ENCODE results near the gene KCNMB4. TPM values are rescaled to one million over a fixed set of nuclear protein-coding genes. Genes with fewer than 3 reads are reported as not detected.
A peak's percentile ranks its signal among the peaks of the same experiment; 100 is the strongest.
"Not testable (repeated sequence)": the region's sequence is repeated elsewhere in the genome, so short reads cannot be mapped to it uniquely, and the experiment has no call there.

Gene KCNMB4
- total and polyA plus RNA-seq, 3 experiments from 2014 or later: 0.31 to 0.70 (median 0.46) TPM

DNA sequence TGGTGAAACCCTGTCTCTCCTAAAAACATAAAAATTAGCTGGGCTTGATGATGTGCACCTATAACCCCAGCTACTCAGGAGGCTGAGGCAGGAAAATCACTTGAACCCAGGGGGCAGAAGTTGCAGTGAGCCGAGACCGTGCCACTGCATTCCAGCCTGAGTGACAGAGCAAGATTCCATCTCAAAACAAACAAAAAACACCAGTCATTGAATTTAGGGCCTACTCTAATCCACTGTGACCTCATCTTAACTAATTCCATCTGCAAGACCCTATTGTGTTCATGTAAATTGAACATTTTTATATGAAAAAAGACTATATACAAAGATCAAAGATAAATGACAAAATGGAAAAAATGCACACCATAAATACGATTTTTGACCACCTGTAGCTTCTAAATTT is 17.8 kb downstream of the KCNMB4 start:
- ChIA-PET POLR2A (no interaction called here), CTCF (no interaction called here)
- DNase-seq: no peak
- H3K4me3 ChIP-seq (ENCODE audit: low read length): no peak overlapping the region
- H3K27ac ChIP-seq (ENCODE audit: low read depth, low read length): no peak overlapping the region
- no peak overlapping the region for H3K4me3 Mint-ChIP-seq
- no peaks in the 10 kb centered on the region for H3K4me1 ChIP-seq (ENCODE audit: insufficient read depth, low read length)
- no peaks in the 10 kb centered on the region for H3K27me3 Mint-ChIP-seq
- no peak overlapping the region for H3K27ac Mint-ChIP-seq
- no peaks in the 10 kb centered on the region for H3K9me3 ChIP-seq (ENCODE audit: low read length)
- H3K9me3 Mint-ChIP-seq: peaks cover 0 to 2% (median 0%) of the 10 kb centered on the region in 5 donors
- H3K4me1 Mint-ChIP-seq: no peaks in the 10 kb centered on the region
- H3K36me3 ChIP-seq (ENCODE audit: insufficient read depth, low read length): no peaks in the 10 kb centered on the region
- peaks cover 0 to 20% (median 0%) of the 10 kb centered on the region in 3 donors for H3K36me3 Mint-ChIP-seq
- no peaks in the 10 kb centered on the region for H3K27me3 ChIP-seq (ENCODE audit: insufficient read depth, low read length, poor library complexity, severe bottlenecking)

DNA sequence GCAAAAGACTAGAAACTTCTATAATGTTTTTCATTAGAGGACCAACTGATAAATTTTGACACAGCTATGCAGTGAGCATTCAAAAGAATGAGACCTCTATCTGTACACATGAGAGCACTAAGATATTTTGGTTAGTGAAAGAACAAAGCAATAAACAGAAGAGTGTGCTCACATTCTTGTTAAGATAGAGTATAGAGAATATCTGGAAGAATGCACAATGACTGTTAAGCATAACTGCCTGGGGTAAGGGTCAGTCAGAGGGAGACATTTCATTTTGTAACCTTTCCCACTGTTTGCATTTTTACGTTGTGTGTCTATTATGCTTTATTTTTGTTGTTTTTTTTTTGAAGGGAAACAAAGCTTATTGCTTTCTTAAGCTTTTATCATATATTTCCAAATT is 20.7 kb downstream of the KCNMB4 start:
- Mint-ChIP-seq H3K4me3 (no peak overlapping the region), H3K9me3 (peaks cover 0 to 5% (median 2%) of the 10 kb centered on the region in 5 donors), H3K27me3 (no peaks in the 10 kb centered on the region), H3K4me1 (no peaks in the 10 kb centered on the region), H3K36me3 (peaks cover 0 to 16% (median 1%) of the 10 kb centered on the region in 3 donors), H3K27ac (no peak overlapping the region)
- Histone ChIP-seq H3K4me1 (ENCODE audit: insufficient read depth, low read length) (no peaks in the 10 kb centered on the region), H3K4me3 (ENCODE audit: low read length) (no peak overlapping the region), H3K27ac (ENCODE audit: low read depth, low read length) (no peak overlapping the region), H3K27me3 (ENCODE audit: insufficient read depth, low read length, poor library complexity, severe bottlenecking) (no peaks in the 10 kb centered on the region), H3K36me3 (ENCODE audit: insufficient read depth, low read length) (no peaks in the 10 kb centered on the region), H3K9me3 (ENCODE audit: low read length) (no peaks in the 10 kb centered on the region)
- CTCF ChIA-PET: no interaction called here
- POLR2A ChIA-PET: no interaction called here
- no peak for DNase-seq

DNA sequence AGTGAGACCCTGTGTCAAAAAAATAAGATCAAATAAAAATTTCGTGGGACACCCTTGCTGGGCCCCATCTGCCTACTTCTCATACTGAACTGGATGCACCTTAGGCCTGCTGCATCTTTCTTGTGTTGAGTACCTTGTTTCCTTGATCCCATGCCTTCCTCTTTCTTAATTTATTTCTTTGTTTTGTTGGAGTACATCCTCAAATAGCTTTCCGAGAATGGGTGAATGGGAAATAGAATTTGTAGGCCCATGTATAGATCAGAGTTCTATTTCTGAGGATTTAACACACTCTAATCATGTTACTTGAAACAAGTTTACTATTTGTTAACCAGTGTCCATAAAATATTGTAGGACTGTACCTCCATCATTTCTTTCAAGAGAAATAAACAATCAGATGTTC is 23.6 kb downstream of the KCNMB4 start:
- Mint-ChIP-seq H3K27me3 (peaks cover 0 to 6% of the 10 kb centered on the region in 2 donors), H3K4me1 (no peaks in the 10 kb centered on the region), H3K36me3 (peaks cover 0 to 16% (median 1%) of the 10 kb centered on the region in 3 donors), H3K27ac (peak overlapping the region in 1 of 8 donors; percentile 5), H3K9me3 (peaks cover 0 to 5% (median 2%) of the 10 kb centered on the region in 5 donors), H3K4me3 (no peak overlapping the region)
- Histone ChIP-seq H3K27ac (ENCODE audit: low read depth, low read length) (no peak overlapping the region), H3K4me1 (ENCODE audit: insufficient read depth, low read length) (no peaks in the 10 kb centered on the region), H3K27me3 (ENCODE audit: insufficient read depth, low read length, poor library complexity, severe bottlenecking) (no peaks in the 10 kb centered on the region), H3K9me3 (ENCODE audit: low read length) (no peaks in the 10 kb centered on the region), H3K4me3 (ENCODE audit: low read length) (no peak overlapping the region), H3K36me3 (ENCODE audit: insufficient read depth, low read length) (no peaks in the 10 kb centered on the region)
- ChIA-PET POLR2A (no interaction called here), CTCF (no interaction called here)
- no peak for DNase-seq

DNA sequence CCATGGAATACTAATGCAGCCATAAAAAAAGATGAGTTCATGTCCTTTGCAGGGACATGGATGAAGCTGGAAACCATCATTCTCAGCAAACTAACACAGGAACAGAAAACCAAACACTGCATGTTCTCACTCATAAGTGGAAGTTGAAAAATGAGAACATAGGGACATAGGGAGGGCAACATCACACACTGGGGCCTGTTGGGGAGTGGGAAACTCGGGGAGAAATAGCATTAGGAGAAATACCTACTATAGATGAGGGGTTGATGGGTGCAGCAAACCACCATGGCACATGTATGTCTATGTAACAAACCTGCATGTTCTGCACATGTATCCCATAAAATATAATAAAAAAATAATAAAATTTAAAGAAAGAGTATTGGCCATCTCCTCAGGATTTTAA is 26.5 kb downstream of the KCNMB4 start:
- H3K36me3 ChIP-seq (ENCODE audit: insufficient read depth, low read length); H3K27ac Mint-ChIP-seq; H3K4me3 ChIP-seq (ENCODE audit: low read length); H3K4me1 ChIP-seq (ENCODE audit: insufficient read depth, low read length); DNase-seq; H3K4me1 Mint-ChIP-seq; POLR2A ChIA-PET; H3K27me3 Mint-ChIP-seq; H3K27ac ChIP-seq (ENCODE audit: low read depth, low read length); H3K9me3 ChIP-seq (ENCODE audit: low read length); H3K9me3 Mint-ChIP-seq; H3K4me3 Mint-ChIP-seq; CTCF ChIA-PET; H3K27me3 ChIP-seq (ENCODE audit: insufficient read depth, low read length, poor library complexity, severe bottlenecking): not testable (repeated sequence)
- peaks cover 0 to 16% (median 1%) of the 10 kb centered on the region in 3 donors for H3K36me3 Mint-ChIP-seq

GRCh38 chr12:70393787-70394499 is 27.9 kb downstream of the KCNMB4 start:
- Mint-ChIP-seq H3K9me3 (peaks cover 0 to 5% (median 0%) of the 10 kb centered on the region in 5 donors), H3K36me3 (peaks cover 0 to 7% (median 1%) of the 10 kb centered on the region in 3 donors), H3K4me3 (no peak overlapping the region), H3K4me1 (no peaks in the 10 kb centered on the region), H3K27ac (no peak overlapping the region), H3K27me3 (peaks cover 0 to 6% of the 10 kb centered on the region in 2 donors)
- DNase-seq: no peak
- ChIA-PET POLR2A (no interaction called here), CTCF (no interaction called here)
- H3K27me3 ChIP-seq (ENCODE audit: insufficient read depth, low read length, poor library complexity, severe bottlenecking): no peaks in the 10 kb centered on the region
- no peaks in the 10 kb centered on the region for H3K4me1 ChIP-seq (ENCODE audit: insufficient read depth, low read length)
- H3K27ac ChIP-seq (ENCODE audit: low read depth, low read length): no peak overlapping the region
- H3K36me3 ChIP-seq (ENCODE audit: insufficient read depth, low read length): no peaks in the 10 kb centered on the region
- no peak overlapping the region for H3K4me3 ChIP-seq (ENCODE audit: low read length)
- no peaks in the 10 kb centered on the region for H3K9me3 ChIP-seq (ENCODE audit: low read length)

- peaks cover 4 to 6% of the 10 kb centered on the region in 2 donors for H3K27me3 Mint-ChIP-seq
These were observed 31.9 kb downstream of the KCNMB4 start for GRCh38 chr12:70398002-70398401.

GRCh38 chr12:70398862-70399261 is 32.8 kb downstream of the KCNMB4 start:
- DNase-seq: no peak
- Mint-ChIP-seq H3K9me3 (no peaks in the 10 kb centered on the region), H3K4me3 (no peak overlapping the region), H3K27me3 (peaks cover 3 to 4% of the 10 kb centered on the region in 2 donors), H3K36me3 (peaks cover 1 to 14% (median 4%) of the 10 kb centered on the region in 3 donors), H3K4me1 (no peaks in the 10 kb centered on the region), H3K27ac (peak overlapping the region in 1 of 8 donors; percentile 34)
- Histone ChIP-seq H3K27ac (ENCODE audit: low read depth, low read length) (no peak overlapping the region), H3K9me3 (ENCODE audit: low read length) (no peaks in the 10 kb centered on the region), H3K4me3 (ENCODE audit: low read length) (no peak overlapping the region), H3K4me1 (ENCODE audit: insufficient read depth, low read length) (no peaks in the 10 kb centered on the region), H3K27me3 (ENCODE audit: insufficient read depth, low read length, poor library complexity, severe bottlenecking) (no peaks in the 10 kb centered on the region), H3K36me3 (ENCODE audit: insufficient read depth, low read length) (no peaks in the 10 kb centered on the region)
- POLR2A ChIA-PET: no interaction called here
- CTCF ChIA-PET: no interaction called here

More at GRCh38 chr12:70398002-70398401, 31.9 kb downstream of the KCNMB4 start:
- peaks cover 1 to 14% (median 2%) of the 10 kb centered on the region in 3 donors for H3K36me3 Mint-ChIP-seq
- H3K9me3 ChIP-seq (ENCODE audit: low read length): no peaks in the 10 kb centered on the region
- POLR2A ChIA-PET: no interaction called here
- no peak overlapping the region for H3K27ac Mint-ChIP-seq
- no peak overlapping the region for H3K4me3 Mint-ChIP-seq
- no peaks in the 10 kb centered on the region for H3K9me3 Mint-ChIP-seq
- H3K36me3 ChIP-seq (ENCODE audit: insufficient read depth, low read length): no peaks in the 10 kb centered on the region
- no peaks in the 10 kb centered on the region for H3K4me1 ChIP-seq (ENCODE audit: insufficient read depth, low read length)
- CTCF ChIA-PET: no interaction called here
- H3K4me1 Mint-ChIP-seq: no peaks in the 10 kb centered on the region
- H3K27me3 ChIP-seq (ENCODE audit: insufficient read depth, low read length, poor library complexity, severe bottlenecking): no peaks in the 10 kb centered on the region
- H3K4me3 ChIP-seq (ENCODE audit: low read length): no peak overlapping the region
- H3K27ac ChIP-seq (ENCODE audit: low read depth, low read length): no peak overlapping the region
- DNase-seq: no peak

DNA sequence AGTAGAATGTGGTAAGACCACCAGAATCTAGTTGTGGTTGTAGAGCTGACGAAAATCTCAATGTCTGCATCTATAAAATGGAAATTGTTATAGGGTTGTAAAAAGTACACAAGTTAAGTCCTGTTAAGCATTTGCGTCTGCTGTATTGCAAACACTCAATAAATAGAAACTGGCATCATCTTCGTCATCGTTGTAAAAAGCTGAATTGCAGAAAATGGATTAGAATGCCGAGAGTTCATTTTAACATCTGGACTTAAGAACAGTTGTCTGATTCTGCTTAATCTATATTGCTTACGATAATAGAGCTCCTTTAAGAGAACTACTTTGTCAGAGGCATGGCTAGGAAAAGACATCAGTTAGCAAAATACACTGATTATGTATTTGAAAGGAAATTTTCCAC is 33.2 kb downstream of the KCNMB4 start:
- DNase-seq: no peak
- H3K27ac Mint-ChIP-seq: no peak overlapping the region
- ChIA-PET POLR2A (no interaction called here), CTCF (no interaction called here)
- peaks cover 1 to 14% (median 4%) of the 10 kb centered on the region in 3 donors for H3K36me3 Mint-ChIP-seq
- Histone ChIP-seq H3K9me3 (ENCODE audit: low read length) (no peaks in the 10 kb centered on the region), H3K4me1 (ENCODE audit: insufficient read depth, low read length) (no peaks in the 10 kb centered on the region), H3K27me3 (ENCODE audit: insufficient read depth, low read length, poor library complexity, severe bottlenecking) (no peaks in the 10 kb centered on the region), H3K27ac (ENCODE audit: low read depth, low read length) (no peak overlapping the region), H3K4me3 (ENCODE audit: low read length) (no peak overlapping the region), H3K36me3 (ENCODE audit: insufficient read depth, low read length) (no peaks in the 10 kb centered on the region)
- no peaks in the 10 kb centered on the region for H3K9me3 Mint-ChIP-seq
- no peak overlapping the region for H3K4me3 Mint-ChIP-seq
- H3K27me3 Mint-ChIP-seq: peaks cover 0 to 4% of the 10 kb centered on the region in 2 donors
- no peaks in the 10 kb centered on the region for H3K4me1 Mint-ChIP-seq

Measured in CD8-positive, alpha-beta memory T cell (primary cell).